ENCODE results near the gene AKAP6.

AKAP6 gene

GRCh38 chr14:32800320-32800719 is 471.2 kb downstream of the AKAP6 start:
- no peak for DNase-seq (ENCODE audit: low read depth in 1 of 2, low spot score in 1 of 2)

GRCh38 chr14:32802295-32802694 is 473.2 kb downstream of the AKAP6 start:
- DNase-seq (ENCODE audit: low read depth in 1 of 2, low spot score in 1 of 2) = no peak

GRCh38 chr14:32805979-32806378 is 476.9 kb downstream of the AKAP6 start:
- no peak for DNase-seq (ENCODE audit: low read depth in 1 of 2, low spot score in 1 of 2)

- no peak for DNase-seq (ENCODE audit: low read depth in 1 of 2, low spot score in 1 of 2)
Measured at GRCh38 chr14:32808644-32809043, 479.5 kb downstream of the AKAP6 start.

- DNase-seq (ENCODE audit: low read depth in 1 of 2, low spot score in 1 of 2) = no peak
Measured at GRCh38 chr14:32809255-32809654, 480.2 kb downstream of the AKAP6 start.

- no peak for DNase-seq (ENCODE audit: low read depth in 1 of 2, low spot score in 1 of 2)
Measured at GRCh38 chr14:32813401-32813800, 484.3 kb downstream of the AKAP6 start.

- DNase-seq (ENCODE audit: low read depth in 1 of 2, low spot score in 1 of 2) = no peak
Measured at GRCh38 chr14:32814721-32815120, 485.6 kb downstream of the AKAP6 start.

- DNase-seq (ENCODE audit: low read depth in 1 of 2, low spot score in 1 of 2) = no peak
Measured at GRCh38 chr14:32816588-32816987, 487.5 kb downstream of the AKAP6 start.

- no peak for DNase-seq (ENCODE audit: low read depth in 1 of 2, low spot score in 1 of 2)
Measured at GRCh38 chr14:32817780-32818179, 488.7 kb downstream of the AKAP6 start.

- no peak for DNase-seq (ENCODE audit: low read depth in 1 of 2, low spot score in 1 of 2)
Measured at GRCh38 chr14:32818581-32818980, 489.5 kb downstream of the AKAP6 start.

GRCh38 chr14:32820181-32820580 is 491.1 kb downstream of the AKAP6 start:
- DNase-seq (ENCODE audit: low read depth in 1 of 2, low spot score in 1 of 2) = no peak

- no peak for DNase-seq (ENCODE audit: low read depth in 1 of 2, low spot score in 1 of 2)
Measured at GRCh38 chr14:32820682-32821081, 491.6 kb downstream of the AKAP6 start.

- DNase-seq (ENCODE audit: low read depth in 1 of 2, low spot score in 1 of 2) = no peak
Measured at GRCh38 chr14:32821964-32822653, 493.0 kb downstream of the AKAP6 start.

- DNase-seq (ENCODE audit: low read depth in 1 of 2, low spot score in 1 of 2) = no peak
Measured at GRCh38 chr14:32823706-32824105, 494.6 kb downstream of the AKAP6 start.

- no peak for DNase-seq (ENCODE audit: low read depth in 1 of 2, low spot score in 1 of 2)
Measured at GRCh38 chr14:32824195-32824594, 495.1 kb downstream of the AKAP6 start.

GRCh38 chr14:32825058-32825457 is 496.0 kb downstream of the AKAP6 start:
- no peak for DNase-seq (ENCODE audit: low read depth in 1 of 2, low spot score in 1 of 2)

GRCh38 chr14:32826404-32827082 is 497.4 kb downstream of the AKAP6 start:
- DNase-seq (ENCODE audit: low read depth in 1 of 2, low spot score in 1 of 2) = no peak

- no peak for DNase-seq (ENCODE audit: low read depth in 1 of 2, low spot score in 1 of 2)
Measured at GRCh38 chr14:32827514-32827913, 498.4 kb downstream of the AKAP6 start.

GRCh38 chr14:32835924-32836323 is 506.8 kb downstream of the AKAP6 start:
- no peak for DNase-seq (ENCODE audit: low read depth in 1 of 2, low spot score in 1 of 2)

GRCh38 chr14:32841698-32842097 is 512.6 kb downstream of the AKAP6 start:
- DNase-seq (ENCODE audit: low read depth in 1 of 2, low spot score in 1 of 2) = no peak

GRCh38 chr14:32846821-32847365 is 517.8 kb downstream of the AKAP6 start:
- DNase-seq (ENCODE audit: low read depth in 1 of 2, low spot score in 1 of 2) = no peak

- DNase-seq (ENCODE audit: low read depth in 1 of 2, low spot score in 1 of 2) = no peak
Measured at GRCh38 chr14:32847867-32848266, 518.8 kb downstream of the AKAP6 start.
